HL-60 (cell line): ENCODE measurements around the gene TAT.

Source experiments
- DNase-seq, 2 experiments: peaks; one replicate each; pipeline ENCODE4 v3.0.0-alpha.2; 2010 to 2020; ENCODE audit warnings: low read depth in 1 of 2, low spot score in 1 of 2
- H3K27ac ChIP-seq: fragments of 250-450 bp; sonication (Bioruptor Pico); replicated peaks from 2 replicates; pipeline ENCODE4 v1.5.1; 2020; ENCODE audit warnings: mild to moderate bottlenecking, moderate library complexity
- H3K27me3 ChIP-seq: fragments of 250-450 bp; sonication (Bioruptor Pico); 2 replicates; pipeline ENCODE4 v1.5.1; 2021; ENCODE audit warnings: mild to moderate bottlenecking, moderate library complexity; ENCODE audit not compliant: insufficient read depth, poor library complexity, severe bottlenecking
- H3K4me3 ChIP-seq: replicated peaks from 2 replicates; pipeline ENCODE4 v1.5.1; 2011; ENCODE audit warnings: mild to moderate bottlenecking, control low read depth, low read length; ENCODE audit not compliant: insufficient read depth
- CTCF ChIP-seq: IDR thresholded peaks from one replicate; pipeline ENCODE4 v1.5.1; 2011; ENCODE audit warnings: low read length, control low read depth, inconsistent platforms; ENCODE audit not compliant: insufficient read depth
- GABPA ChIP-seq: IDR thresholded peaks from 2 replicates; pipeline ENCODE4 v1.6.1; 2012; ENCODE audit warnings: low read depth
- POLR2AphosphoS5 ChIP-seq: IDR thresholded peaks from 2 replicates; pipeline ENCODE4 v1.6.1; 2012; ENCODE audit warnings: low read depth
- REST ChIP-seq: IDR thresholded peaks from 2 replicates; pipeline ENCODE4 v1.6.1; 2012; ENCODE audit warnings: low read depth; ENCODE audit not compliant: insufficient replicate concordance
- SPI1 ChIP-seq: IDR thresholded peaks from 2 replicates; pipeline ENCODE4 v1.6.1; 2012; ENCODE audit warnings: low read depth, mild to moderate bottlenecking, borderline replicate concordance

The TAT gene

GRCh38 chr16:71537643-71538042 lies 39.2 kb downstream of the TAT start:
- DNase-seq, result peak in 1 of 2 experiments; percentile 23

GRCh38 chr16:71536752-71537499 lies 40.0 kb downstream of the TAT start:
- no peak for TF ChIP-seq GABPA
- no peak for DNase-seq

More at GRCh38 chr16:71537643-71538042, 39.2 kb downstream of the TAT start:
- TF ChIP-seq POLR2AphosphoS5 (no peak), CTCF (peak; percentile 55)
- H3K27me3 ChIP-seq, result peaks cover 3% of the 10 kb centered on the region
- no peak overlapping the region for H3K4me3 ChIP-seq
- no peak overlapping the region for H3K27ac ChIP-seq

GRCh38 chr16:71532366-71532765 lies 44.5 kb downstream of the TAT start:
- Histone ChIP-seq H3K27me3 (no peaks in the 10 kb centered on the region), H3K27ac (no peak overlapping the region), H3K4me3 (no peak overlapping the region)
- no peak for TF ChIP-seq POLR2AphosphoS5
- DNase-seq, result no peak

More at GRCh38 chr16:71536752-71537499, 40.0 kb downstream of the TAT start:
- Histone ChIP-seq H3K27ac (no peak overlapping the region), H3K27me3 (peaks cover 3% of the 10 kb centered on the region), H3K4me3 (no peak overlapping the region)

- no peak overlapping the region for H3K27ac ChIP-seq
- no peak overlapping the region for H3K4me3 ChIP-seq
- no peak for DNase-seq
- TF ChIP-seq CTCF (no peak), GABPA (no peak), POLR2AphosphoS5 (no peak), SPI1 (no peak), REST (no peak)
- no peaks in the 10 kb centered on the region for H3K27me3 ChIP-seq
Measured at GRCh38 chr16:71528863-71529262, 48.0 kb downstream of the TAT start.

- H3K4me3 ChIP-seq, result no peak overlapping the region
- H3K27me3 ChIP-seq, result no peaks in the 10 kb centered on the region
- DNase-seq, result no peak
- TF ChIP-seq REST, result no peak
- TF ChIP-seq GABPA, result no peak
- no peak for TF ChIP-seq POLR2AphosphoS5
- TF ChIP-seq CTCF, result no peak
- TF ChIP-seq SPI1, result no peak
- H3K27ac ChIP-seq, result no peak overlapping the region
Measured at GRCh38 chr16:71528257-71528656, 48.6 kb downstream of the TAT start.
